Panc1 (cell line): ENCODE data around the gene GPR31.
"Not testable (repeated sequence)": the region's sequence is repeated elsewhere in the genome, so short reads cannot be mapped to it uniquely, and the experiment has no call there.

Experiments used
- CTCF ChIP-seq: fragments of 450-650 bp; IDR thresholded peaks from 2 replicates; pipeline ENCODE4 v1.5.1; 2017; ENCODE audit warnings: mild to moderate bottlenecking
- POLR2AphosphoS5 ChIP-seq: IDR thresholded peaks from 2 replicates; pipeline ENCODE4 v1.6.1; 2012; ENCODE audit warnings: mild to moderate bottlenecking, low read depth, low read length, moderate library complexity
- REST ChIP-seq, 2 experiments: IDR thresholded peaks; 2 replicates each; pipeline ENCODE4 v1.6.1; 2011 to 2012; ENCODE audit warnings: low read depth in 2 of 2, control low read depth in 1 of 2, low read length in 1 of 2, mild to moderate bottlenecking in 1 of 2, moderate library complexity in 1 of 2; ENCODE audit not compliant: insufficient read depth in 1 of 2
- SIN3A ChIP-seq: IDR thresholded peaks from 2 replicates; pipeline ENCODE4 v1.6.1; 2012; ENCODE audit warnings: low read depth, mild to moderate bottlenecking, low read length, moderate library complexity, borderline replicate concordance; ENCODE audit not compliant: insufficient read depth
- TCF7L2 ChIP-seq: IDR thresholded peaks from 2 replicates; pipeline ENCODE4 v1.6.1; 2011; ENCODE audit warnings: mild to moderate bottlenecking, low read depth, low read length, inconsistent platforms

DNA sequence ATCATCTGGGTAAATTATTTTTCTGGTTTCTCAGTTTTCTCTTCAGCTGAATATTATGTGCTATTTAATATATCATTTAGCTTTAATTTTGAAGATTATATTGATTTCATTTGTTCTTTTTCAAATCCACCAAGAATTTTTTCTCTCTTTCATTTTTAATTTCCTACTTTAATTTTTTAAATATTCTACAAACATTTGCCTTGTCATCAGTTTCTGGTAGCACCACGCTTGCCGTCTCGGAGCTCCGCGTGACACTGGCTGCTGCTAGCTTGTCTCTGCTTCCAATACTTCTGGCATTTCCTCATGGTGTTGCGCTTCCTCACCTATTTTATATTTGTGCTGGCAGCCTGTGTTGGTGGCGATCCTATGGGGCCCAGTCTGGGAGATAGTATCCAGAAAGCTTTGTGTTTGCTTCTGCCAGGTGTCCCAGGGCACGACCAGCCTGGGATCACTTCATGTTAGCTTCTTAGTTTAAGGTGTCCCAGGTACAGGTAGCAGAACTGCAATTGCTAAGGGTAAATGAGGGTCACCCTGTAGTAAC lies 33.3 kb upstream of the GPR31 start:
- not testable (repeated sequence) for TF ChIP-seq CTCF; SIN3A; POLR2AphosphoS5; REST (IDR thresholded peaks at IDR 0.05; ENCODE audit: insufficient read depth in 1 of 2, low read depth in 2 of 2, low read length in 1 of 2); TCF7L2
